GM13976 (cell line): ENCODE data around the gene RBM8A.

Experiments
- DNase-seq: peaks from one replicate; pipeline ENCODE4 v3.0.0; 2012; ENCODE audit warnings: low spot score
- in situ Hi-C: fragments of 300-500 bp; cut with MboI; formaldehyde crosslinking; loops from one replicate; pipeline ENCODE4 v1.12.0; 2022; ENCODE audit warnings: low sequenced_read_pairs, mixed read lengths, inconsistent platforms; ENCODE audit not compliant: unreplicated experiment
- TF ChIP-seq, protein P1 (sequence below): IDR thresholded peaks from 2 replicates; pipeline ENCODE4 v1.5.1; 2012; ENCODE audit warnings: borderline replicate concordance, mild to moderate bottlenecking; ENCODE audit not compliant: insufficient read depth; ENCODE audit errors: extremely low read depth, missing control alignments, control extremely low read depth

The RBM8A gene

DNA sequence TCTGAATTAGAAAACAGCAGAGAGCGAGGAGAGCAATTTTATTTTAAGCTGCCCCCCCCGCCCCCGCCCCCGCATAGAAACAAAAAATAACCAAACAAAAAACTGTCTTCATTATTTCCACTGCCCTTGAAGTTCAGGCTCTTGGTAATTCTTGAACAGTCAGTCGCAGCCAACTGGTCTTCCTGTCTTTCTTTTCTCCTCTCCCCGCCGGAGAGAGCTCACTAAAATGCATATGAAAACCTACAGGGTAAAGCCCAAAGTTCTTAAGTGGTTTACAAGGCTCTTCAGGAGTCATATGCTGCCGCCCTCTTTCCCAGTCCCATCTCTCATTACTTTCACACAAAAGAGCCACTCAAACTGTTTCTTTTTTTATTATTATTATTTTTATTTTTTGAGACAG, 40.5 kb downstream of the RBM8A start:
- TF ChIP-seq, protein P1, sequence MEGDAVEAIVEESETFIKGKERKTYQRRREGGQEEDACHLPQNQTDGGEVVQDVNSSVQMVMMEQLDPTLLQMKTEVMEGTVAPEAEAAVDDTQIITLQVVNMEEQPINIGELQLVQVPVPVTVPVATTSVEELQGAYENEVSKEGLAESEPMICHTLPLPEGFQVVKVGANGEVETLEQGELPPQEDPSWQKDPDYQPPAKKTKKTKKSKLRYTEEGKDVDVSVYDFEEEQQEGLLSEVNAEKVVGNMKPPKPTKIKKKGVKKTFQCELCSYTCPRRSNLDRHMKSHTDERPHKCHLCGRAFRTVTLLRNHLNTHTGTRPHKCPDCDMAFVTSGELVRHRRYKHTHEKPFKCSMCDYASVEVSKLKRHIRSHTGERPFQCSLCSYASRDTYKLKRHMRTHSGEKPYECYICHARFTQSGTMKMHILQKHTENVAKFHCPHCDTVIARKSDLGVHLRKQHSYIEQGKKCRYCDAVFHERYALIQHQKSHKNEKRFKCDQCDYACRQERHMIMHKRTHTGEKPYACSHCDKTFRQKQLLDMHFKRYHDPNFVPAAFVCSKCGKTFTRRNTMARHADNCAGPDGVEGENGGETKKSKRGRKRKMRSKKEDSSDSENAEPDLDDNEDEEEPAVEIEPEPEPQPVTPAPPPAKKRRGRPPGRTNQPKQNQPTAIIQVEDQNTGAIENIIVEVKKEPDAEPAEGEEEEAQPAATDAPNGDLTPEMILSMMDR, result no peak
- DNase-seq, result no peak
- in situ Hi-C loops, result no loop called here

DNA sequence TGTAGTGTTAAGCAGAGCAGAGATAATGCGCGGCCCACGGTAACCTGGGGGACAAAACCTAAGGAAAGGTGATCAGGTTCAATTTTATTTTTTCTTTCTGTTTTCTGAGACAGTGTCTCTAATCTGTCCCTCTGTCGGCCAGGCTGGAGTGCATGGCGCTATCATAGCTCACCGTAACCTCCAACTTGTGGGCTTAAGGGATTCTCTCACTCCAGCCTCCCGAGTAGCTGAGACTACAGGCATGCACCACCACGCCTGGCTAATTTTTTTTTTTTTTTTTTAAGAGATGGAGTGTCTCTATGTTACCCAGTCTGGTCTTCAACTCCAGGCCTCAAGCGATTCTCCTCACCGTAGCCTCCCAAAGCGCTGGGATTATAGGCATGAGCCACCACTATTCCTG, 40.9 kb downstream of the RBM8A start:
- no peak for DNase-seq
- in situ Hi-C loops, result no loop called here
- TF ChIP-seq, protein P1, result no peak

DNA sequence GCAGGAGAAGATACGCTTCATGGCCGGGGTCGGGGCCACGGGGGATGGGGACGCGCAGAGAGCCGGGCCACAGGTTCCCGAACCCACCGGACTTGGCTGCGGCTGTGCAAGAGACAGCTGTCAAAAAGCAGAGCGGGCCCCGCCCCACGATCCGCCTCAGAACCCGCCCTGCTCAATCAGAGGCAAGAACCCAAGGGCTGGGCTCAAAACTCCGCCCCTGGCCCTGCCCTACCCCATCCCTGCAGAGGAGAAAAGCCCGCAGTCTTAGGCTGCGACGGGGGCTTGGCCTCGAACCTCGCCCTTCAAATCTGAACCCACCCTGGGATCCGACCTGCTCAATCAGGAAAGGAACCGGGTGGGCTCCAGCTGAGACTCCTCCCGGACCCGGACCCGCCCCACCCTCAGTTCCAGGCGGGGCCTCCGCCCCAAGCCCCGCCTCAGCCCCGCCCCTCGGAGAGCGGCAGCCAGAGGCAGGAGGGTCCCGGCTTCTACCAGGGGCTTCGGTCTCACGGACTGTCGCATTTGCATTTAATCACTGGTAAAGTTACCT, 41.5 kb downstream of the RBM8A start, which contains the start of gene ANKRD35:
Gene ANKRD35 (minus strand): TSS at position 129 of the 550 bp plus-strand sequence. CDS start 108 bp downstream, at position 21.
- in situ Hi-C loops, result no loop called here
- DNase-seq, result peak; percentile 97
- TF ChIP-seq, protein P1, result no peak

DNA sequence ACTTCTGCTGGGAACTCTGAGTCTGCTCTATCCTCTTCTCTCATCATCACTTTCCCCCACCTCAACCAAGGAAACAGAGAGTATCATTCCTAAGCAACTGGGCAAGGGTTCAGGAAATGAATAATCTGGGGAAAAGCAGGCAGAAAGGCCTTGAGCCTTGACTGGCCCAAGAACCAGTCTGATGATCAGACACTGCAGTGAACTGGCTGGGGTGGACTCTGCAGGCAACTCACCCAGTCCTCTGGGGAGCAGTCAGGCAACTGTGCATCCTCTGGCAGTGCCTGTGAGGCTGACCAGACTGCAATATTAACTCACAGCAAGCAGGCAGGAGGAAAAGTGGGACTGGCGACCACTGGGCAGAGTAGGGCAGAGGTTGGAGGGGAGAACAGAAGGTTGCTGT, 42.6 kb downstream of the RBM8A start:
- no peak for DNase-seq
- TF ChIP-seq, protein P1, result no peak
- in situ Hi-C loops, result no loop called here

DNA sequence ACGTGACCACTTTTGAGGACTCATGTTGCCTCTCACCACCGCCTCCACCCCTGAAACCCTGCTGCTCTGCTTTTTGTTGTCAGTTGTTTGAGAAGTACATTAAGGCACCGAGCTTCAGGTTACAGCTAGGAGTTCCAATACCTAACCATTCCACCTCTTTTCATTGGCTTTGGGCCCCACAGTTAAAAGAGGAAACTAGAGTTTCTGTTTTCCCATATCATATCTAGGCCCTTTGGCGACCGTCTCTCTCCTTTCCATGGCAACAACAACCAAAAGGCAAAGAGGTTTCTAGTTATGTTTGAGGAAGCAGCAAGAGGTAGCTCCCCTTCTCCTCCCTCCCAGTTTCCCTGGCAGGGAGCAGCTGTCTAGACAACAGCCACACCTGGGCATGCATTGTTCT, 47.5 kb downstream of the RBM8A start:
- no peak for DNase-seq
- in situ Hi-C loops, result no loop called here
- TF ChIP-seq, protein P1, result no peak

DNA sequence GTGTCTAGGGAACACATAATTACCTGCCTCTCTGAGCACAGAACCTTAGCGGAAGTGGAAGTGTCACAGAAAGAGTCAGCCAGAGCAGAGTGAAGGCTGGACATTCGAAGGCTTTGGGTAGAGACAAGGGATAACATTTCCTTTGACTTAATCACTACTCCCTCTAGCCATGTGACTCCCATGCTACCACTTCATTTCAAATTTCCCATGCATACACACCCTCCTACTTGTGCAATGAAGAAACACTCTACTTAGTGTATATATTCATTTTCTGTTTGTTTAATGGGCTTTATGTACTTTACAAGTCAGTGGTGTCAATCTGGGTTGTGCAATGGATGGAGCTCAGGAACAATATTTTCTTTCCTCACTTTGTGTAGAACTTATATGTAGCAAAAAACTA, 48.6 kb downstream of the RBM8A start:
- in situ Hi-C loops, result no loop called here
- TF ChIP-seq, protein P1, result no peak
- no peak for DNase-seq

DNA sequence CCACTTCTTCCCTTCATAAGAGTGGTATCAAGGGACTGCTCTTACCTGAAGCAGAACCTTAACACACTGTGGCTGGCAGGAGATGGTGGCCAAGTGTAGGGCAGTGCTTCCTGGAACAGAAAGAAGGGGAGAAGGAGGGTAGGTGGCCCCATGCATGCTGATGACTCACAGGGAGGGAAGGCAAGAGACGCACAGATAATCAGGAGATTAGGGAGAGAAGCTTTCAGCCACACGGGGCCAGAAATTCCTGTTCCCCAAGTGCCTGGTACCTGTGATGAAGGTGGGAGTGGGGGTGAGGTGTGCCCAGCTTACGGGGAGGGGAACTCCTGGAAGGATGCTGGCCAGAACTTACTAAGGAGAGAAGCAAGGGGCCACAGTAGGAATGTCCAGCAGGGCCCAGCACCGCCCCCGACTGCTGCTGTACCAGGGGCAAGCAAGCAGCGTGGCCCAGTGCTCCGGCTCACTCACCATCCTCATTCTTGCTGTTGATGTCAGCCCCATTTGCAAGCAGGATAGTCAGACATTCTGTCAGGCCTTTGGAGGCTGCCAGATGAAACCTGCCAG, 49.3 kb downstream of the RBM8A start:
- DNase-seq, result no peak
- TF ChIP-seq, protein P1, result no peak
- in situ Hi-C loops, result no loop called here
